Endothelial cell (in vitro differentiated cells): ENCODE measurements around the gene LAP3. TPM values are rescaled to one million over a fixed set of nuclear protein-coding genes. Genes with fewer than 3 reads are reported as not detected.
"Not testable (repeated sequence)": the region's sequence is repeated elsewhere in the genome, so short reads cannot be mapped to it uniquely, and the experiment has no call there.

Experiments
- DNase-seq: peaks from one replicate; pipeline ENCODE4 v3.0.0; 2021; ENCODE audit warnings: low spot score
- H3K27ac Mint-ChIP-seq: one replicate; pipeline ENCODE4 v1.8.0; 2021; ENCODE audit warnings: mixed read lengths, inconsistent platforms; ENCODE audit not compliant: unreplicated experiment
- H3K27me3 Mint-ChIP-seq: one replicate; pipeline ENCODE4 v1.8.0; 2021; ENCODE audit warnings: mild to moderate bottlenecking, moderate library complexity, mixed read lengths, inconsistent platforms; ENCODE audit not compliant: unreplicated experiment
- H3K36me3 Mint-ChIP-seq: one replicate; pipeline ENCODE4 v1.8.0; 2021; ENCODE audit warnings: mild to moderate bottlenecking, low read depth, mixed read lengths, inconsistent platforms; ENCODE audit not compliant: unreplicated experiment
- H3K4me1 Mint-ChIP-seq: one replicate; pipeline ENCODE4 v1.8.0; 2021; ENCODE audit warnings: mild to moderate bottlenecking, mixed read lengths, inconsistent platforms; ENCODE audit not compliant: unreplicated experiment
- H3K4me3 Mint-ChIP-seq: one replicate; pipeline ENCODE4 v1.8.0; 2021; ENCODE audit warnings: mild to moderate bottlenecking, mixed read lengths, inconsistent platforms; ENCODE audit not compliant: unreplicated experiment
- H3K9me3 Mint-ChIP-seq: one replicate; pipeline ENCODE4 v1.8.0; 2021; ENCODE audit warnings: mixed read lengths, inconsistent platforms; ENCODE audit not compliant: unreplicated experiment
- total RNA-seq: library from RNA; stranded (reverse); fragmentation: NEBNext Ultra II Directional; extraction: Animal tissue kit (Norgen Biotek cat#: 25700); gene quantifications from one replicate; pipeline ENCODE4 v1.2.1, GENCODE V29; 2021; ENCODE audit not compliant: unreplicated experiment
- TF ChIP-seq, protein P1 (sequence below): fragments of 200-600 bp; sonication (generic); IDR thresholded peaks from one replicate; pipeline ENCODE4 v1.5.0; 2021; ENCODE audit warnings: antibody characterized with exemption; ENCODE audit not compliant: unreplicated experiment

Gene LAP3
- total RNA-seq, 1 donor from 2014 or later = 150 TPM

DNA sequence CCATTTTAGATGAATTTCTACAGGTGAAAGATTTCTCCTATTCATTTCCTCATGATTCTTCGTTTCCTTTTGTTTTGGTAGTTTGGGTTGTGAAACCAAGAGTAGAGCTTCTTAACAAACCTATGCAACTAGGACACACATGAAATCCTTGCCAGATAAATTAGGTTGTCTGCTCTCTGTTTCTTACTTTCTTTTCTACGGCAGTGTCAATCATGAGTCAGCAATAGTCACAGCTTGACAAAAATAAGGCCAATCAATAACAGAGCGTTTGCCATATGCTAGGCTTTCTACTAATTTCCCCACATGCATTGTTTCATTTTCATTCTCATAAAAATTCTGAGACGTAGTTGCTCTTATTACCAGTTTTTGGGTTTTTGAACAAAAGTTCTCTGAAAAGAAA, 41.8 kb upstream of the LAP3 start:
- no peaks in the 10 kb centered on the region for H3K9me3 Mint-ChIP-seq
- no peaks in the 10 kb centered on the region for H3K27me3 Mint-ChIP-seq
- no peaks in the 10 kb centered on the region for H3K36me3 Mint-ChIP-seq
- no peak for DNase-seq
- H3K27ac Mint-ChIP-seq = no peak overlapping the region
- H3K4me1 Mint-ChIP-seq = no peaks in the 10 kb centered on the region
- TF ChIP-seq, protein P1, sequence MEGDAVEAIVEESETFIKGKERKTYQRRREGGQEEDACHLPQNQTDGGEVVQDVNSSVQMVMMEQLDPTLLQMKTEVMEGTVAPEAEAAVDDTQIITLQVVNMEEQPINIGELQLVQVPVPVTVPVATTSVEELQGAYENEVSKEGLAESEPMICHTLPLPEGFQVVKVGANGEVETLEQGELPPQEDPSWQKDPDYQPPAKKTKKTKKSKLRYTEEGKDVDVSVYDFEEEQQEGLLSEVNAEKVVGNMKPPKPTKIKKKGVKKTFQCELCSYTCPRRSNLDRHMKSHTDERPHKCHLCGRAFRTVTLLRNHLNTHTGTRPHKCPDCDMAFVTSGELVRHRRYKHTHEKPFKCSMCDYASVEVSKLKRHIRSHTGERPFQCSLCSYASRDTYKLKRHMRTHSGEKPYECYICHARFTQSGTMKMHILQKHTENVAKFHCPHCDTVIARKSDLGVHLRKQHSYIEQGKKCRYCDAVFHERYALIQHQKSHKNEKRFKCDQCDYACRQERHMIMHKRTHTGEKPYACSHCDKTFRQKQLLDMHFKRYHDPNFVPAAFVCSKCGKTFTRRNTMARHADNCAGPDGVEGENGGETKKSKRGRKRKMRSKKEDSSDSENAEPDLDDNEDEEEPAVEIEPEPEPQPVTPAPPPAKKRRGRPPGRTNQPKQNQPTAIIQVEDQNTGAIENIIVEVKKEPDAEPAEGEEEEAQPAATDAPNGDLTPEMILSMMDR = no peak
- H3K4me3 Mint-ChIP-seq = no peak overlapping the region

- TF ChIP-seq, protein P1 = no peak
- Mint-ChIP-seq H3K9me3 (no peaks in the 10 kb centered on the region), H3K4me1 (no peaks in the 10 kb centered on the region)
Observed at GRCh38 chr4:17535906-17536305, 41.1 kb upstream of the LAP3 start.

DNA sequence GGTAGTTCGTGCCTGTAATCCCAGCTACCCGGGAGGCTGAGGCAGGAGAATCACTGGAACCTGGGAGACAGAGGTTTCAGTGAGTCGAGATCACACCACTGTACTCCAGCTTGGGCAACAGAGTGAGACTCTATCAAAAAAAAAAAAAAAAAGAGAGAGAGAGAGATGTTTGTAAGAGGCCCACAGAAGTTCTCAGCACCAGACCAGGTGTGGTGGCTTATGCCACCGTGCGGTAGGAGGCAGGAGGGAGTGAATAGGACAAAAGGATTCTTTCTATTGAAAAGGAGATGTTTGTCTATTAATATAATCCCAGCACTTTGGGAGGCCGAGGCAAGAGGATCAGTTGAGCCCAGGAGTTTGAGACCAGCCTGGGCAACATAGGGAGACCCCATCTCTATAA, 39.9 kb upstream of the LAP3 start:
- DNase-seq, H3K27ac Mint-ChIP-seq: not testable (repeated sequence)

More at GRCh38 chr4:17535906-17536305, 41.1 kb upstream of the LAP3 start:
- no peaks in the 10 kb centered on the region for H3K36me3 Mint-ChIP-seq
- no peaks in the 10 kb centered on the region for H3K27me3 Mint-ChIP-seq
- no peak overlapping the region for H3K27ac Mint-ChIP-seq
- H3K4me3 Mint-ChIP-seq = no peak overlapping the region
- no peak for DNase-seq

DNA sequence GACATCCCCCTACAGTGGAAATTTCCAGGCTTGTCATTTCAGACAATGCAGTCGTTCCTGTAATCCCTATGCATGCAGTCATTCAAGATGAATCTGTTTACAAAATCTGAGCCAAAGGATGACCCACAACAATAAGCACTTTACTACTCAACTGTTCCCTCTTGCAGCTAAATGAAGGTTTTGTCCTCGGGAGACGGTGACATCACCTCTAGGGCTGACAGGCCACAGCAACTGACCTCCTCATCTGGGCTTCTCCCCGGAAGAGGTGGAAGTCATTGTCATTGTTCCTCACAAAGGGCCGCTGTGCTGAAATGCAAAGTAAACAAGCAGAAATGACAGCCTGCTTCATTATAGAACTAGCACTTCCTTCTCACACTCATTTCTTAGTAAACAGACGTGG, 32.8 kb upstream of the LAP3 start:
- peaks cover 4% of the 10 kb centered on the region for H3K36me3 Mint-ChIP-seq
- TF ChIP-seq, protein P1 = no peak
- no peak for DNase-seq
- peaks cover 10% of the 10 kb centered on the region for H3K4me1 Mint-ChIP-seq
- H3K9me3 Mint-ChIP-seq = no peaks in the 10 kb centered on the region
- H3K4me3 Mint-ChIP-seq = no peak overlapping the region
- H3K27me3 Mint-ChIP-seq = peaks cover 1% of the 10 kb centered on the region
- no peak overlapping the region for H3K27ac Mint-ChIP-seq

More for the DNA sequence above, 39.9 kb upstream of the LAP3 start:
- H3K4me3 Mint-ChIP-seq, H3K4me1 Mint-ChIP-seq, H3K9me3 Mint-ChIP-seq, H3K27me3 Mint-ChIP-seq, H3K36me3 Mint-ChIP-seq: not testable (repeated sequence)

- peaks cover 10% of the 10 kb centered on the region for H3K4me1 Mint-ChIP-seq
Observed at GRCh38 chr4:17544831-17545234, 32.2 kb upstream of the LAP3 start.

More at GRCh38 chr4:17544831-17545234, 32.2 kb upstream of the LAP3 start:
- Mint-ChIP-seq H3K4me3 (no peak overlapping the region), H3K27me3 (peaks cover 1% of the 10 kb centered on the region), H3K27ac (no peak overlapping the region), H3K9me3 (no peaks in the 10 kb centered on the region), H3K36me3 (peaks cover 4% of the 10 kb centered on the region)
- TF ChIP-seq, protein P1 = no peak
- no peak for DNase-seq
